Right lobe of liver (tissue), 4 donors: ENCODE data around the gene HIC1.

ENCODE experiments used
- POLR2A ChIP-seq: fragments of 450-650 bp; IDR thresholded peaks from one replicate; pipeline ENCODE4 v1.6.1; 2017; ENCODE audit warnings: antibody characterized with exemption, mild to moderate bottlenecking
- TF ChIP-seq, protein P1 (sequence below), 4 donors: fragments of 200-600 bp in 3 of 4; fragments of 450-650 bp in 1 of 4; IDR thresholded peaks; one replicate each; pipeline versions ENCODE4 v1.5.1 to v1.8.0; 2016 to 2022; ENCODE audit warnings: antibody characterized with exemption in 4 of 4, mild to moderate bottlenecking in 2 of 4
- donor health status: DM: no; HTN: no; CAD: no.
- donor health status: DM: no; HTN: no; CAD: no.
- donor health status: DM: no; HTN: yes; CAD: no.

GRCh38 chr17:2020721-2021120, 34.2 kb upstream of the HIC1 start:
- TF ChIP-seq, protein P1, sequence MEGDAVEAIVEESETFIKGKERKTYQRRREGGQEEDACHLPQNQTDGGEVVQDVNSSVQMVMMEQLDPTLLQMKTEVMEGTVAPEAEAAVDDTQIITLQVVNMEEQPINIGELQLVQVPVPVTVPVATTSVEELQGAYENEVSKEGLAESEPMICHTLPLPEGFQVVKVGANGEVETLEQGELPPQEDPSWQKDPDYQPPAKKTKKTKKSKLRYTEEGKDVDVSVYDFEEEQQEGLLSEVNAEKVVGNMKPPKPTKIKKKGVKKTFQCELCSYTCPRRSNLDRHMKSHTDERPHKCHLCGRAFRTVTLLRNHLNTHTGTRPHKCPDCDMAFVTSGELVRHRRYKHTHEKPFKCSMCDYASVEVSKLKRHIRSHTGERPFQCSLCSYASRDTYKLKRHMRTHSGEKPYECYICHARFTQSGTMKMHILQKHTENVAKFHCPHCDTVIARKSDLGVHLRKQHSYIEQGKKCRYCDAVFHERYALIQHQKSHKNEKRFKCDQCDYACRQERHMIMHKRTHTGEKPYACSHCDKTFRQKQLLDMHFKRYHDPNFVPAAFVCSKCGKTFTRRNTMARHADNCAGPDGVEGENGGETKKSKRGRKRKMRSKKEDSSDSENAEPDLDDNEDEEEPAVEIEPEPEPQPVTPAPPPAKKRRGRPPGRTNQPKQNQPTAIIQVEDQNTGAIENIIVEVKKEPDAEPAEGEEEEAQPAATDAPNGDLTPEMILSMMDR (IDR thresholded peaks at IDR 0.05) = no peak
- no peak for TF ChIP-seq POLR2A
